ENCODE measurements around the gene JDP2. TPM values are rescaled to one million over a fixed set of nuclear protein-coding genes. Genes with fewer than 3 reads are reported as not detected.

Gene JDP2
- total RNA-seq, 1 experiment from 2014 or later: 22.8 TPM

- H4K5ac ChIP-seq (ENCODE audit: insufficient read length, low read depth, low read length): no peak overlapping the region
- no peak overlapping the region for H2BK5ac ChIP-seq (ENCODE audit: insufficient read length, low read length)
- H3K4me2 ChIP-seq (ENCODE audit: insufficient read depth, insufficient read length, low read length): no peak overlapping the region
- H3K27ac ChIP-seq (ENCODE audit: insufficient read length, low read depth, low read length): no peak overlapping the region
- H3K27ac Mint-ChIP-seq: no peak overlapping the region
- no peaks in the 10 kb centered on the region for H3K9me3 Mint-ChIP-seq
- no peaks in the 10 kb centered on the region for H3K79me2 ChIP-seq (ENCODE audit: insufficient read depth, low read length)
- H2BK20ac ChIP-seq (ENCODE audit: low read depth, low read length, poor library complexity, severe bottlenecking): no peak overlapping the region
- no peaks in the 10 kb centered on the region for H3K27me3 ChIP-seq (ENCODE audit: insufficient read depth, low read length)
- no peak overlapping the region for H3K4ac ChIP-seq (ENCODE audit: low read depth, low read length)
- H2AFZ ChIP-seq (ENCODE audit: low read length): no peak overlapping the region
- no peak overlapping the region for H3K4me3 Mint-ChIP-seq
- no peak for DNase-seq
- H3K56ac ChIP-seq (ENCODE audit: insufficient read length, low read depth, low read length): no peak overlapping the region
- no peaks in the 10 kb centered on the region for H3K79me1 ChIP-seq (ENCODE audit: insufficient read depth, low read depth, low read length, poor library complexity, severe bottlenecking)
- H3K36me3 Mint-ChIP-seq (ENCODE audit: insufficient read depth in 1 of 3, low read depth in 3 of 3): peaks cover 10 to 26% (median 26%) of the 10 kb centered on the region in 3 experiments
- no peak overlapping the region for H4K91ac ChIP-seq (ENCODE audit: insufficient read length, low read depth, low read length)
- no peak overlapping the region for H2BK12ac ChIP-seq (ENCODE audit: insufficient read length, low read depth, low read length)
- no peaks in the 10 kb centered on the region for H3K9me3 ChIP-seq (ENCODE audit: control insufficient read depth, low read depth, low read length)
- H4K20me1 ChIP-seq (ENCODE audit: control insufficient read depth, insufficient read depth, insufficient read length): no peaks in the 10 kb centered on the region
- H3K4me1 Mint-ChIP-seq: peaks cover 33 to 45% of the 10 kb centered on the region in 2 experiments
- H3K23me2 ChIP-seq (ENCODE audit: insufficient read length, low read depth, low read length, poor library complexity, severe bottlenecking): no peaks in the 10 kb centered on the region
- H2BK120ac ChIP-seq (ENCODE audit: low read depth, low read length, poor library complexity, severe bottlenecking): no peak overlapping the region
- H2AK5ac ChIP-seq (ENCODE audit: insufficient read length, low read length): no peak overlapping the region
- no peak overlapping the region for H3K18ac ChIP-seq (ENCODE audit: insufficient read length, low read depth, low read length)
- no peak overlapping the region for H4K8ac ChIP-seq (replicated peaks; ENCODE audit: insufficient read length, low read depth, low read length)
- H3K9ac ChIP-seq (ENCODE audit: extremely low read depth, insufficient read length, low read length): no peak overlapping the region
- no peaks in the 10 kb centered on the region; the same call in 1 of the 2 replicates for H3K4me1 ChIP-seq (ENCODE audit: insufficient read depth, low read length)
- TF ChIP-seq CTCF (conservative IDR thresholded peaks at IDR 0.05): no peak
- no peak overlapping the region for H3T11ph ChIP-seq (ENCODE audit: low read length)
- no peak overlapping the region for H3K23ac ChIP-seq (ENCODE audit: insufficient read length, low read depth, low read length)
- no peaks in the 10 kb centered on the region for H3K27me3 Mint-ChIP-seq (ENCODE audit: low read depth)
- H2BK15ac ChIP-seq (ENCODE audit: low read depth, low read length): no peak overlapping the region
- no peak overlapping the region for H3K14ac ChIP-seq (ENCODE audit: insufficient read depth, low read length)
- WGBS (ENCODE audit: extremely low coverage, insufficient read length, low lambda C conversion rate): no CpG with 5 or more reads among the region's 3 CpGs
Measured at GRCh38 chr14:75445963-75446362, 18.1 kb downstream of the JDP2 start.
